HG03025 (cell line): ENCODE measurements around the gene RAB3IL1.
"Not testable (repeated sequence)": the region's sequence is repeated elsewhere in the genome, so short reads cannot be mapped to it uniquely, and the experiment has no call there.

Source experiments
- ATAC-seq: cut with Tn5 transposase; IDR thresholded peaks from one replicate; pipeline ENCODE4 v1.9.1; 2021; ENCODE audit warnings: mild to moderate bottlenecking, moderate library complexity; ENCODE audit not compliant: unreplicated experiment, low FRiP score

The RAB3IL1 gene

GRCh38 chr11:61954106-61954850 is 36.9 kb upstream of the RAB3IL1 start:
- ATAC-seq, result no peak

- ATAC-seq, result not testable (repeated sequence)
Observed at GRCh38 chr11:61953632-61954031, 36.3 kb upstream of the RAB3IL1 start.

- ATAC-seq, result no peak
Observed at GRCh38 chr11:61952882-61953281, 35.5 kb upstream of the RAB3IL1 start.

GRCh38 chr11:61951484-61952135 is 34.2 kb upstream of the RAB3IL1 start:
- no peak for ATAC-seq

GRCh38 chr11:61950035-61950547 is 32.7 kb upstream of the RAB3IL1 start, which contains the start of gene BEST1:
Gene BEST1 (plus strand): TSS chr11:61950351. CDS start chr11:61951807, 1,456 bp downstream.
- ATAC-seq, result no peak

- ATAC-seq, result no peak
Observed at GRCh38 chr11:61949169-61950034, 32.0 kb upstream of the RAB3IL1 start.

GRCh38 chr11:61948505-61948904 is 31.1 kb upstream of the RAB3IL1 start:
- no peak for ATAC-seq

GRCh38 chr11:61947486-61948210 is 30.3 kb upstream of the RAB3IL1 start:
- ATAC-seq, result no peak

- ATAC-seq, result no peak
Observed at GRCh38 chr11:61946894-61947293, 29.5 kb upstream of the RAB3IL1 start.

GRCh38 chr11:61945191-61945590 is 27.8 kb upstream of the RAB3IL1 start:
- no peak for ATAC-seq

GRCh38 chr11:61940466-61940865 is 23.1 kb upstream of the RAB3IL1 start:
- no peak for ATAC-seq

GRCh38 chr11:61935861-61936260 is 18.5 kb upstream of the RAB3IL1 start:
- ATAC-seq, result no peak

GRCh38 chr11:61930933-61931332 is 13.6 kb upstream of the RAB3IL1 start:
- ATAC-seq, result no peak

- ATAC-seq, result no peak
Observed at GRCh38 chr11:61928606-61929005, 11.2 kb upstream of the RAB3IL1 start.

- ATAC-seq, result no peak
Observed at GRCh38 chr11:61927501-61927900, 10.1 kb upstream of the RAB3IL1 start.

GRCh38 chr11:61926235-61926634 is 8.9 kb upstream of the RAB3IL1 start:
- ATAC-seq, result no peak

- ATAC-seq, result no peak
Observed at GRCh38 chr11:61925736-61926135, 8.4 kb upstream of the RAB3IL1 start.

GRCh38 chr11:61924064-61924455 is 6.7 kb upstream of the RAB3IL1 start:
- ATAC-seq, result no peak

- no peak for ATAC-seq
Observed at GRCh38 chr11:61923166-61924063, 6.0 kb upstream of the RAB3IL1 start.
